ENCODE data around the gene USP26. TPM values are rescaled to one million over a fixed set of nuclear protein-coding genes. Genes with fewer than 3 reads are reported as not detected.
A peak's percentile ranks its signal among the peaks of the same experiment; 100 is the strongest.

Gene USP26
- total RNA-seq, 1 donor from 2014 or later, result not detected

GRCh38 chrX:133007458-133007857 lies 89.5 kb downstream of the USP26 start:
- peaks cover 2% of the 10 kb centered on the region for H3K9me3 Mint-ChIP-seq
- peaks cover 10% of the 10 kb centered on the region for H3K4me1 Mint-ChIP-seq
- H3K27me3 Mint-ChIP-seq (ENCODE audit: low read depth), result no peaks in the 10 kb centered on the region
- no peak for DNase-seq (ENCODE audit: low read depth, low spot score)
- H3K4me3 Mint-ChIP-seq, result no peak overlapping the region
- no peak overlapping the region for H3K27ac Mint-ChIP-seq (ENCODE audit: unreplicated experiment)
- TF ChIP-seq CTCF (conservative IDR thresholded peaks at IDR 0.05), result no peak
- peaks cover 6% of the 10 kb centered on the region for H3K36me3 Mint-ChIP-seq (ENCODE audit: low read depth)

- Mint-ChIP-seq H3K27me3 (ENCODE audit: low read depth) (no peaks in the 10 kb centered on the region), H3K9me3 (peaks cover 2% of the 10 kb centered on the region), H3K36me3 (ENCODE audit: low read depth) (peaks cover 4% of the 10 kb centered on the region), H3K4me1 (peaks cover 10% of the 10 kb centered on the region), H3K27ac (ENCODE audit: unreplicated experiment) (no peak overlapping the region), H3K4me3 (no peak overlapping the region)
- DNase-seq (ENCODE audit: low read depth, low spot score), result no peak
- no peak for TF ChIP-seq CTCF (conservative IDR thresholded peaks at IDR 0.05)
These were observed 91.3 kb downstream of the USP26 start for GRCh38 chrX:133005616-133006015.

- H3K27me3 Mint-ChIP-seq (ENCODE audit: low read depth), result no peaks in the 10 kb centered on the region
- peak; percentile 84 for TF ChIP-seq CTCF (conservative IDR thresholded peaks at IDR 0.05)
- H3K4me3 Mint-ChIP-seq, result no peak overlapping the region
- peaks cover 2% of the 10 kb centered on the region for H3K9me3 Mint-ChIP-seq
- H3K4me1 Mint-ChIP-seq, result peaks cover 10% of the 10 kb centered on the region
- peak; percentile 18 for DNase-seq (ENCODE audit: low read depth, low spot score)
- peaks cover 4% of the 10 kb centered on the region for H3K36me3 Mint-ChIP-seq (ENCODE audit: low read depth)
- no peak overlapping the region for H3K27ac Mint-ChIP-seq (ENCODE audit: unreplicated experiment)
These were observed 91.9 kb downstream of the USP26 start for GRCh38 chrX:133005042-133005441.

- Mint-ChIP-seq H3K4me1 (peaks cover 5% of the 10 kb centered on the region), H3K27ac (ENCODE audit: unreplicated experiment) (no peak overlapping the region), H3K4me3 (no peak overlapping the region), H3K36me3 (ENCODE audit: low read depth) (no peaks in the 10 kb centered on the region), H3K27me3 (ENCODE audit: low read depth) (no peaks in the 10 kb centered on the region), H3K9me3 (no peaks in the 10 kb centered on the region)
- no peak for TF ChIP-seq CTCF (conservative IDR thresholded peaks at IDR 0.05)
- DNase-seq (ENCODE audit: low read depth, low spot score), result no peak
These were observed 97.7 kb downstream of the USP26 start for GRCh38 chrX:132999209-132999608.

GRCh38 chrX:132990835-132991234 lies 106.1 kb downstream of the USP26 start:
- Mint-ChIP-seq H3K9me3 (no peaks in the 10 kb centered on the region), H3K4me1 (no peaks in the 10 kb centered on the region), H3K36me3 (ENCODE audit: low read depth) (no peaks in the 10 kb centered on the region), H3K27ac (ENCODE audit: unreplicated experiment) (no peak overlapping the region), H3K27me3 (ENCODE audit: low read depth) (no peaks in the 10 kb centered on the region), H3K4me3 (no peak overlapping the region)
- DNase-seq (ENCODE audit: low read depth, low spot score), result no peak
- no peak for TF ChIP-seq CTCF (conservative IDR thresholded peaks at IDR 0.05)

GRCh38 chrX:132986556-132986955 lies 110.4 kb downstream of the USP26 start:
- TF ChIP-seq CTCF (conservative IDR thresholded peaks at IDR 0.05), result no peak
- Mint-ChIP-seq H3K27me3 (ENCODE audit: low read depth) (no peaks in the 10 kb centered on the region), H3K4me3 (no peak overlapping the region), H3K36me3 (ENCODE audit: low read depth) (no peaks in the 10 kb centered on the region), H3K9me3 (no peaks in the 10 kb centered on the region), H3K27ac (ENCODE audit: unreplicated experiment) (no peak overlapping the region), H3K4me1 (no peaks in the 10 kb centered on the region)
- DNase-seq (ENCODE audit: low read depth, low spot score), result no peak

All from neural crest cell (in vitro differentiated cells).